OCI-LY3 (cell line): ENCODE data around the gene LONRF3.

Source experiments
- H2AFZ ChIP-seq: fragments of 200-600, 300-600 bp; shearing (Covaris generic); 2 replicates; pipeline ENCODE4 v1.6.0; 2014; ENCODE audit warnings: antibody characterized with exemption, low read depth, low read length
- H3K27ac ChIP-seq: fragments of 200-600, 300-600 bp; sonication (generic); 2 replicates; pipeline ENCODE4 v1.5.1; 2014; ENCODE audit warnings: mild to moderate bottlenecking, low read length, moderate library complexity, mixed read lengths
- H3K27me3 ChIP-seq: fragments of 200-600, 300-600 bp; sonication (generic); 2 replicates; pipeline ENCODE4 v1.6.1; 2014; ENCODE audit warnings: low read depth, low read length, mixed read lengths
- H3K36me3 ChIP-seq: fragments of 200-600, 300-600 bp; sonication (generic); replicated peaks from 2 replicates; pipeline ENCODE3; 2014; ENCODE audit warnings: low read depth, low read length, mixed read lengths
- H3K4me1 ChIP-seq: fragments of 300-600, 200-600 bp; sonication (generic); 2 replicates; pipeline ENCODE4 v1.6.1; 2014; ENCODE audit warnings: low read length, mixed read lengths
- H3K4me2 ChIP-seq: fragments of 200-600, 300-600 bp; sonication (generic); 2 replicates; pipeline ENCODE4 v1.6.1; 2014; ENCODE audit warnings: low read length, mixed read lengths
- H3K4me3 ChIP-seq: fragments of 300-600, 200-600 bp; sonication (generic); 2 replicates; pipeline ENCODE4 v1.5.1; 2014; ENCODE audit warnings: antibody characterized with exemption, mild to moderate bottlenecking, low read length, moderate library complexity
- H3K79me2 ChIP-seq: fragments of 300-600, 200-600 bp; shearing (Covaris generic); 2 replicates; pipeline ENCODE4 v1.6.1; 2014; ENCODE audit warnings: mild to moderate bottlenecking, low read length, mixed read lengths
- H3K9ac ChIP-seq: fragments of 300-600, 200-600 bp; shearing (Covaris generic); 2 replicates; pipeline ENCODE4 v1.6.0; 2014; ENCODE audit warnings: mild to moderate bottlenecking, low read length, moderate library complexity
- H3K9me3 ChIP-seq: fragments of 200-600, 300-600 bp; shearing (Covaris generic); 2 replicates; pipeline ENCODE4 v1.6.1; 2014; ENCODE audit warnings: low read length, mixed read lengths; ENCODE audit not compliant: insufficient read depth
- H4K20me1 ChIP-seq: fragments of 200-600, 300-600 bp; sonication (generic); 2 replicates; pipeline ENCODE4 v1.6.1; 2016; ENCODE audit warnings: low read length, mixed read lengths; ENCODE audit not compliant: insufficient read depth
- EZH2phosphoT487 ChIP-seq: fragments of 200-600 bp; shearing (Covaris generic); IDR thresholded peaks from 2 replicates; pipeline ENCODE4 v1.6.1; 2018; ENCODE audit warnings: antibody characterized with exemption, mixed run types, low read depth
- TF ChIP-seq, protein P1 (sequence below): fragments of 200-600, 300-600 bp; sonication (generic); IDR thresholded peaks from 2 replicates; pipeline ENCODE4 v1.5.1; 2014; ENCODE audit warnings: antibody characterized with exemption, low read length, low read depth

LONRF3 gene

DNA sequence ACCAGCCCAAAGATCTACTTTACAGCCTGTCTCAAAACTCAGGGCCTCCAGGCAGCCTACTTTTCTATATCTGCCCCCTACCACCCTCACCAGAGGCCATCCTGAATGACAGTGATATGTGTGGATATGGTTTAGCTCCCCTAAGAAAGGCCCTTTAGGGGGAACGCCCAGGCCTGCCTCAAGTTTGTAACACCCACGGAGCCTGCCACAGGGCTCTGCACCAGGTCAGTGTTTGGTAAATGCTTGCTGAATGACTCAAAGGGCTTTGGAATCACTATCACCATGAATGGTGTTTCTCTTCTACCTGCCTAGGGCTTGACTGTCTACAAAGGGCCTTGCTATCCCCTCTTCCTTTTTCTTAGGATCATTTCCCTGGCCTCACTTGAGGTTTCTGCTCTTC, 11.3 kb upstream of the LONRF3 start:
- Histone ChIP-seq H2AFZ (no peak overlapping the region), H3K4me2 (no peak overlapping the region), H3K79me2 (no peaks in the 10 kb centered on the region), H3K27ac (no peak overlapping the region), H3K4me1 (no peaks in the 10 kb centered on the region), H3K9me3 (no peaks in the 10 kb centered on the region), H3K36me3 (no peaks in the 10 kb centered on the region), H3K9ac (no peak overlapping the region), H3K4me3 (no peak overlapping the region), H4K20me1 (no peaks in the 10 kb centered on the region), H3K27me3 (0 out of 2 replicates have a peak, but pooled peaks cover 3% of the 10 kb centered on the region)
- no peak for TF ChIP-seq EZH2phosphoT487
- TF ChIP-seq, protein P1, sequence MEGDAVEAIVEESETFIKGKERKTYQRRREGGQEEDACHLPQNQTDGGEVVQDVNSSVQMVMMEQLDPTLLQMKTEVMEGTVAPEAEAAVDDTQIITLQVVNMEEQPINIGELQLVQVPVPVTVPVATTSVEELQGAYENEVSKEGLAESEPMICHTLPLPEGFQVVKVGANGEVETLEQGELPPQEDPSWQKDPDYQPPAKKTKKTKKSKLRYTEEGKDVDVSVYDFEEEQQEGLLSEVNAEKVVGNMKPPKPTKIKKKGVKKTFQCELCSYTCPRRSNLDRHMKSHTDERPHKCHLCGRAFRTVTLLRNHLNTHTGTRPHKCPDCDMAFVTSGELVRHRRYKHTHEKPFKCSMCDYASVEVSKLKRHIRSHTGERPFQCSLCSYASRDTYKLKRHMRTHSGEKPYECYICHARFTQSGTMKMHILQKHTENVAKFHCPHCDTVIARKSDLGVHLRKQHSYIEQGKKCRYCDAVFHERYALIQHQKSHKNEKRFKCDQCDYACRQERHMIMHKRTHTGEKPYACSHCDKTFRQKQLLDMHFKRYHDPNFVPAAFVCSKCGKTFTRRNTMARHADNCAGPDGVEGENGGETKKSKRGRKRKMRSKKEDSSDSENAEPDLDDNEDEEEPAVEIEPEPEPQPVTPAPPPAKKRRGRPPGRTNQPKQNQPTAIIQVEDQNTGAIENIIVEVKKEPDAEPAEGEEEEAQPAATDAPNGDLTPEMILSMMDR = no peak

DNA sequence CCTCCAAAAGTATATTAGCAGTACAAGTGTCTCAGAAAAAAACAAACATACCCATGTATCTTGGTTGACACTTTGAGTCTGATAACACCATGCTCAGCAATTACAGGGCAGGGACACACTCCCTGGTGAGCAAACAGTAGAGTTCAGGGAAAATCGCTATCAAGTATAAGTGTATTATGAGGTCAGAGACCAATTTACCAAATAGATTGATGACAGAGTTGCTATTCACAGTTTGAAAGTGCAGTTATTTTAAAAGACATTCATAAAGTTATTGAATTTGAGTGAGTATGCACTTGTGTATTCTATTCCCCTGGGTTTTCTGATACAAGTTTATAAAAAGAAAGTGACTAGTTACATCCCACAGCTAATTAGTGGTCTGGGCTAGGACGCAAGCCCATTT, 10.2 kb upstream of the LONRF3 start:
- TF ChIP-seq EZH2phosphoT487 = no peak
- TF ChIP-seq, protein P1 = no peak

DNA sequence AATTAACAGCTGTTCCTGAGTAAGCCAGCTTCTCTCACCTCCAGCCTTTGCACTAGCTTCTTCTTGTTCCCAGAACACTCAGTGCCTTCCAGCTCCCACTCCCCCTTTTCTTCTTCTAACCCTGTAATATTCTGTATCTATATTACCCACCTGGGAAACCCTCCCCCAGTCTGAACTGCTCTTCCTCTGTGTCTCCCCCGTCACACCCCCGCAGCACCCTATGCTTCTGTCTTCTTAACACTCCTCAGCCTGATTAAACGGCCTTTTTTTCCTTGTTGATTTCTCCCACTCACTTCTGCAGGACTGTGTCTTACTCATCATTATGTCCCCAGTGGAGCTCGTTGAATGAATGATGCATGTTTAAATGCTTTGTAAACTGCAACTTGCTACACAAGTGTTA, 9.0 kb upstream of the LONRF3 start:
- Histone ChIP-seq H3K36me3 (no peaks in the 10 kb centered on the region), H3K4me3 (no peak overlapping the region), H3K9me3 (no peaks in the 10 kb centered on the region), H3K27ac (no peak overlapping the region), H3K9ac (no peak overlapping the region), H3K4me2 (no peak overlapping the region), H2AFZ (no peak overlapping the region), H3K27me3 (0 out of 2 replicates have a peak, but pooled peaks cover 3% of the 10 kb centered on the region), H4K20me1 (no peaks in the 10 kb centered on the region), H3K79me2 (no peaks in the 10 kb centered on the region), H3K4me1 (no peaks in the 10 kb centered on the region)
- TF ChIP-seq EZH2phosphoT487 = no peak
- TF ChIP-seq, protein P1 = no peak

More for the DNA sequence above, 10.2 kb upstream of the LONRF3 start:
- Histone ChIP-seq H3K9ac (no peak overlapping the region), H4K20me1 (no peaks in the 10 kb centered on the region), H3K4me1 (no peaks in the 10 kb centered on the region), H3K27ac (no peak overlapping the region), H3K4me3 (no peak overlapping the region), H3K36me3 (no peaks in the 10 kb centered on the region), H3K4me2 (no peak overlapping the region), H2AFZ (no peak overlapping the region), H3K79me2 (no peaks in the 10 kb centered on the region), H3K27me3 (0 out of 2 replicates have a peak, but pooled peaks cover 3% of the 10 kb centered on the region), H3K9me3 (no peaks in the 10 kb centered on the region)

DNA sequence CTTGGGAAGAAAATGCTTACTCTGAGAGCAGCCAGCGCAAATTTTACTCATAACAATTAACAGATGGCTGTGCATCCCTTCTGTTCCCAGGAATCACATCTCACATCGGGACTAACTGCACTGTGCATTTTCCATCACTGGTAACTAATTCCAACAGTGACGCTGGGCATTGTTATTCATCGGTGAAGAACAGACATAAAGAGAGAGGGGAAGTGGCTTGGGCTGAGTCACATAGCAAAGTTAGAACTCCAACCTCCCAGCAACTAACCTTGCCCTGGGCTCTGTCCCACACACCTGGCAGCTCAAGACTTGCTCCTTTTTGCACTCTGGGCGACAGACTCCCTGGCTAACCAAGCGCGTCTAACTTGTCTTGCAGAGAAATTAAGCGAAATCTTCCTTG, 6.4 kb upstream of the LONRF3 start:
- no peaks in the 10 kb centered on the region for H3K79me2 ChIP-seq
- no peak overlapping the region for H3K9ac ChIP-seq
- no peak overlapping the region for H3K4me3 ChIP-seq
- H3K4me2 ChIP-seq = no peak overlapping the region
- no peaks in the 10 kb centered on the region for H3K36me3 ChIP-seq
- H3K4me1 ChIP-seq = no peaks in the 10 kb centered on the region
- H4K20me1 ChIP-seq = no peaks in the 10 kb centered on the region
- no peaks in the 10 kb centered on the region for H3K9me3 ChIP-seq
- H3K27ac ChIP-seq = no peak overlapping the region
- H3K27me3 ChIP-seq = 0 out of 2 replicates have a peak, but pooled peaks cover 10% of the 10 kb centered on the region
- no peak overlapping the region for H2AFZ ChIP-seq
- TF ChIP-seq, protein P1 = no peak
- no peak for TF ChIP-seq EZH2phosphoT487
